Stomach (tissue), 9 donors: Measurements from ENCODE around the gene EVX1. TPM values are rescaled to one million over a fixed set of nuclear protein-coding genes. Genes with fewer than 3 reads are reported as not detected.

Source experiments
- DNase-seq, 2 donors: peaks; one replicate each; pipeline versions ENCODE4 v3.0.0 to v3.0.0-alpha.2; 2013 to 2019
- H3K27ac ChIP-seq, 5 donors: fragments of 200-600 bp in 4 of 5; sonication (generic) in 4 of 5; one replicate each; pipeline ENCODE4 v1.5.1; 2013 to 2019; ENCODE audit warnings: mild to moderate bottlenecking in 1 of 5, moderate library complexity in 1 of 5
- H3K27me3 ChIP-seq, 3 donors: fragments of 200-600 bp; sonication (generic); one replicate each; pipeline ENCODE4 v1.5.1; 2017 to 2019; ENCODE audit warnings: mixed run types in 1 of 3
- H3K36me3 ChIP-seq, 4 donors: fragments of 200-600 bp; sonication (generic); 1 replicate in 3 of 4; 2 replicates in 1 of 4; pipeline ENCODE4 v1.5.1; 2016 to 2019
- H3K4me1 ChIP-seq, 4 donors: fragments of 200-600 bp; sonication (generic); one replicate each; pipeline ENCODE4 v1.5.1; 2016 to 2019
- H3K4me3 ChIP-seq, 4 donors: fragments of 200-600 bp; sonication (generic) in 3 of 4; one replicate each; pipeline ENCODE4 v1.5.1; 2016 to 2019; ENCODE audit warnings: mild to moderate bottlenecking in 1 of 4
- H3K9me3 ChIP-seq, 4 donors: fragments of 200-600 bp; sonication (generic); one replicate each; pipeline ENCODE4 v1.5.1; 2016 to 2019
- EP300 ChIP-seq: sonication (generic); formaldehyde crosslinking; IDR thresholded peaks from one replicate; pipeline ENCODE4 v1.6.1; 2017; ENCODE audit warnings: antibody characterized with exemption
- POLR2A ChIP-seq, 4 donors: fragments of 450-650 bp; IDR thresholded peaks; one replicate each; pipeline ENCODE4 v1.6.1; 2016; ENCODE audit warnings: antibody characterized with exemption in 4 of 4, control low read depth in 2 of 4, mild to moderate bottlenecking in 1 of 4, moderate library complexity in 1 of 4
- POLR2AphosphoS5 ChIP-seq, 3 donors: sonication (generic); formaldehyde crosslinking; IDR thresholded peaks; one replicate each; pipeline ENCODE4 v1.6.1; 2016; ENCODE audit warnings: antibody characterized with exemption in 3 of 3
- WGBS, 5 donors: extraction: QIAGEN DNeasy Blood & Tissue Kit in 3 of 5; methylation state at CpG; one replicate each; pipeline versions ENCODE4 v1.1.5 to v1.1.7; 2013 to 2018; 5-methylcytosine and 5-hydroxymethylcytosine counted together
- intact Hi-C: fragments of 100-400 bp; cut with DNase I; formaldehyde crosslinking; loops from one replicate; pipeline ENCODE4 v1.15.1; 2023; ENCODE audit warnings: low total_unique reads
- polyA plus RNA-seq, 3 donors: library from polyadenylated mRNA; stranded (reverse); fragments of 200-250 nt; gene quantifications; one replicate each; pipeline ENCODE4 v1.2.3, GENCODE V29; 2013
- total RNA-seq, 5 donors: library from RNA; depleted of rRNA; stranded (reverse); fragments of >200 nt; gene quantifications; one replicate each; pipeline versions ENCODE4 v1.1.0 to v1.2.3, GENCODE V29; 2014 to 2016
- TF ChIP-seq, protein P1 (sequence below), 7 experiments: fragments of 450-650 bp in 4 of 7; fragments of 200-600 bp in 3 of 7; sonication (generic) in 3 of 7; IDR thresholded peaks; one replicate each; pipeline ENCODE4 v1.5.1; 2016 to 2019; ENCODE audit warnings: antibody characterized with exemption in 7 of 7, control low read depth in 2 of 7, mild to moderate bottlenecking in 1 of 7
- donor health status: healthy with polysubstance abuse.
- donor health status: Bipolar disorder and iron deficiency.
- donor health status: healthy.

Gene EVX1
- total and polyA plus RNA-seq, 8 donors: not detected

DNA sequence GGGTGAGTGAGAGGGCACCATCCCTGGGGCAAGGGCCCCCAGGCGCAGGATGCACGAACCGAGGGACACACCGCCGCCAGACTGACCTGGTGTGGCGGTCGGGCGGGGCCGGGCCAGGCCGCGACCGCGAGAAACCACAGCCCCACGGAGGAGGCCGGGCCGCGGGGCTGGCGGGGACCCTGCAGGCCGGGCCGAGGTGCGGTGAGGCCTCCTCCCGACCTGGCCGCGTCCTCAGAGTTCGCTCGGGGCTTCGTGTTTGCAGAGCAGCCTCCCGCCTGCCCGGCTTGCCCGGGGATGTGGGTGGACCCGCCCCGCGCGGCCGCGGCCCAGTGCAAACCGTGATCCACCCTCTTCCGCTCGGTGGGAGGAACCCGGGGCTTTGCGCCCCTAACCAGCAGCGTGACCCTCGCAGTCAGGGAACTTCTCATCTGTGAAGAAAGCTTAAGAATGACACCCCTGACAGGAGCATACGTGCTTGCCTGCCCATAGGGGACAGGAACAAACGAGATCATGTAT is 22.1 kb upstream of the EVX1 start:
- no peak for TF ChIP-seq EP300
- TF ChIP-seq POLR2A (IDR thresholded peaks at IDR 0.05): no peak
- TF ChIP-seq POLR2AphosphoS5 (IDR thresholded peaks at IDR 0.05): no peak
- TF ChIP-seq, protein P1, sequence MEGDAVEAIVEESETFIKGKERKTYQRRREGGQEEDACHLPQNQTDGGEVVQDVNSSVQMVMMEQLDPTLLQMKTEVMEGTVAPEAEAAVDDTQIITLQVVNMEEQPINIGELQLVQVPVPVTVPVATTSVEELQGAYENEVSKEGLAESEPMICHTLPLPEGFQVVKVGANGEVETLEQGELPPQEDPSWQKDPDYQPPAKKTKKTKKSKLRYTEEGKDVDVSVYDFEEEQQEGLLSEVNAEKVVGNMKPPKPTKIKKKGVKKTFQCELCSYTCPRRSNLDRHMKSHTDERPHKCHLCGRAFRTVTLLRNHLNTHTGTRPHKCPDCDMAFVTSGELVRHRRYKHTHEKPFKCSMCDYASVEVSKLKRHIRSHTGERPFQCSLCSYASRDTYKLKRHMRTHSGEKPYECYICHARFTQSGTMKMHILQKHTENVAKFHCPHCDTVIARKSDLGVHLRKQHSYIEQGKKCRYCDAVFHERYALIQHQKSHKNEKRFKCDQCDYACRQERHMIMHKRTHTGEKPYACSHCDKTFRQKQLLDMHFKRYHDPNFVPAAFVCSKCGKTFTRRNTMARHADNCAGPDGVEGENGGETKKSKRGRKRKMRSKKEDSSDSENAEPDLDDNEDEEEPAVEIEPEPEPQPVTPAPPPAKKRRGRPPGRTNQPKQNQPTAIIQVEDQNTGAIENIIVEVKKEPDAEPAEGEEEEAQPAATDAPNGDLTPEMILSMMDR (IDR thresholded peaks at IDR 0.05): no peak
- 9 to 15% (median 11%) methylated on average over 22 to 45 of the region's 45 CpGs for WGBS, 5 donors
- Histone ChIP-seq H3K9me3 (no peaks in the 10 kb centered on the region), H3K27me3 (peaks cover 4 to 100% (median 70%) of the 10 kb centered on the region in 3 donors), H3K4me1 (peaks cover 0 to 14% (median 9%) of the 10 kb centered on the region in 4 donors), H3K4me3 (peak overlapping the region in 2 of 4 donors; percentile 27 to 36), H3K27ac (no peak overlapping the region), H3K36me3 (no peaks in the 10 kb centered on the region)
- intact Hi-C loops: no loop called here
- DNase-seq: no peak

DNA sequence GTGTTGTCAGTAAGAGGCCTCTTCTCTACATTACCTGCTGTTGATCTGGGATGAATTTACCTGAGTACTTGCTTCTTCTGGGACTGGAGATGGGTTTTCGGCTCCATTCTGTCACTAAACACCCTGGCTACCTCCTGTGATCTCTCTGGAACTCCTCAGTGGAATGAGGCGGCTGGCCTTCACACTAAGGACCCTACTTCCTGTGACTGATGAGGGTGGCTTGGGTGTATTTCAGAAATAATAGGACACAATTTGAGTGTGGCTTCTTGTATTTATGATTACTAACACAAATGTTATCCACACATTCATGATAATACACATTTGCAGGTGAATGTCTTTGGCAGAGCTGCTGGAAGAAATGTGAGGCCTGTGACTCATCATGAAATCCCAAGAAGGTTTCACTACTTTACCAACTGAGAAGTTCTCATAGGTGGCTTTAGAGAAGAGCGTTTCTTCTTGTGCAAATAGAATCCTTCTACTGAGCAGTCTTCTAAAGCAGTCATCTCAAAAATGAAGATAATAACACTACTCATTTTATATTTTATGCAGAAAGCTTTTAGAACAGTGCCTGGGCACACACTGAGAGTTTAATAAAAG is 21.3 kb upstream of the EVX1 start:
- TF ChIP-seq EP300: no peak
- TF ChIP-seq POLR2AphosphoS5 (IDR thresholded peaks at IDR 0.05): no peak
- no peak for TF ChIP-seq POLR2A (IDR thresholded peaks at IDR 0.05)
- TF ChIP-seq, protein P1 (IDR thresholded peaks at IDR 0.05): no peak
- H3K27ac ChIP-seq: no peak overlapping the region
- H3K4me1 ChIP-seq: peaks cover 0 to 18% (median 10%) of the 10 kb centered on the region in 4 donors
- H3K4me3 ChIP-seq: no peak overlapping the region
- no peak for DNase-seq
- H3K27me3 ChIP-seq: peaks cover 9 to 100% (median 78%) of the 10 kb centered on the region in 3 donors
- intact Hi-C loops: no loop called here
- WGBS, 5 donors: 79 to 87% (median 83%) methylated on average over 3 of the region's 3 CpGs
- H3K9me3 ChIP-seq: no peaks in the 10 kb centered on the region
- no peaks in the 10 kb centered on the region for H3K36me3 ChIP-seq

DNA sequence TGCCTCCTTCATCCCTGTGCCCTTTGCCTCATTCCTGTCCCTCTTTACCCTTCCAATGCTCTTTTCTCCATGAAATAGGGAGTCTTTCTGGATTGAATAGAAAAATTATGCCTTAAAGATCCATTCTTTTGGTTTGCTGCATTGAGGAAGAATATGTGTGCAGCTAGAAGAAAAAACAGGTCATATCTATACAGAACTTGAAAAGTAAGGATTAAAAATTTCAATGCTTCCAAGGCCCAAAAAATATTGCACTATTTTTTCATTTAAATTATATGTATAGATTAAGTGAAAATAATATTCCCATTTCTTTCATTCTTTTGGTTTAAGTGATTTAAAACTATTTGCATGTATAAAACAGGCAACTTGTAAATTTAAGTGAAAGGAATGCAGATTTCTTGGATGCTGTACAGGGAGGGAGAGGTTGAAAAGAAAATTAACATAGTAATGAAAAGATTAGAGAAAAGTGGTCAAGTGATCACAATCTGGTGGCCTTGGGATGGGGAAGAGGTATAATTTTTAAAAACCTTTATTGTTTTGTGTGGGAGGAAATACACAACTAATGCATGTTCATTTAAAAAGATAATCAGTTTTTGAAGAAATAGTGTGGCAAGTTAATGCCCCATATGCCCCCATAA is 18.5 kb upstream of the EVX1 start:
- H3K27ac ChIP-seq: no peak overlapping the region
- no peaks in the 10 kb centered on the region for H3K36me3 ChIP-seq
- peaks cover 0 to 18% (median 10%) of the 10 kb centered on the region in 4 donors for H3K4me1 ChIP-seq
- intact Hi-C loops: no loop called here
- H3K27me3 ChIP-seq: peaks cover 9 to 99% (median 71%) of the 10 kb centered on the region in 3 donors
- H3K4me3 ChIP-seq: no peak overlapping the region
- TF ChIP-seq POLR2AphosphoS5 (IDR thresholded peaks at IDR 0.05) (no peak), POLR2A (IDR thresholded peaks at IDR 0.05) (no peak), EP300 (no peak)
- TF ChIP-seq, protein P1 (IDR thresholded peaks at IDR 0.05): no peak
- DNase-seq: no peak
- H3K9me3 ChIP-seq: no peaks in the 10 kb centered on the region

DNA sequence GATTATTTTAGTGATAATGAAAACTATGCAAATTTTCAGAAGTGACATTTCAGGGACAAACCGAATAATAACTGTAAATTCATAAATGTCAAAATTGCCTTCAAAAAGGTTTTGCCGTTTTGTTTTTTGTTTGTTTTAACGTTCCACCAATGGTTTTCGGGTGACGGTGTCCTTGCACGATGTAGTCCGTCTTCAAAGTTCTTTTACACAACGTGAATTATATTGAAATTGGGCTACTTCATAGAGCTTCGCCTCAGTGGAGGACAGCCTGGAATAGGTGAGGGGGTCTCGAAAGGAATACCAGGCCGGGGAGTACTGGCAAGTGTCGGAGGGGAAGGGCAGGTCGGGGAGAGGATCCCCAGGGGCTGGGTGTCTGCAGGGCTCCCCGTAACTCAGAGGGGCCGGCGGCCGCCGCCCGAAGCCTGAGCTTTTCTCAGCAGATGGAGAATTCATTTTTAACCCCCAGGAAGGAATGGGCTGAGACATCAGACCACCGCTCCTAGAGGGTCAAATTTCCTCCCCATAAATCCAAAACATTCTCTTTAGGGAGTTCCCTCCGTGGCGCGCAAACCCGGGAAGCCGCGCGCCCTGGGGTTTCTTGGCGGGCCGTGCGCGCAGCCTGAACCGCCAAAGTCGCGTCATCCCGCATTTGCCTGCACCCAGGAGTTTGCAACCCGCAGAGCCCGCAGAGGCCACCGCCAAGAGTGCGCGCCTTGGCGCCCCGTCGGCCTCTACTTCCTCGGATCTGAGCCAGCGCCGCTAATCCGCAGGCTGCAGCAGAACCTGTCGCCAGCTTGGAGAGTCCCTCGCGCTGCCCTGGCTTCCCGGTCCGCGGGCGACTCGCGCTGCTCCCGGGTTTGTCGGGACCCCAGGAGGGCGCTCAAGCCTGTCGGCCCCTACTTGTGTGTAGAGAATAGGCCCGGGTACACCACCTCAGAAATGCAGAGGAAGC is 17.3 kb upstream of the EVX1 start:
- no peaks in the 10 kb centered on the region for H3K9me3 ChIP-seq
- TF ChIP-seq POLR2AphosphoS5 (IDR thresholded peaks at IDR 0.05): no peak
- TF ChIP-seq POLR2A (IDR thresholded peaks at IDR 0.05): no peak
- TF ChIP-seq, protein P1 (IDR thresholded peaks at IDR 0.05): no peak
- H3K36me3 ChIP-seq: no peaks in the 10 kb centered on the region
- H3K27ac ChIP-seq: no peak overlapping the region
- no peak overlapping the region for H3K4me3 ChIP-seq
- intact Hi-C loops: no loop called here
- peaks cover 9 to 98% (median 59%) of the 10 kb centered on the region in 3 donors for H3K27me3 ChIP-seq
- DNase-seq: no peak
- WGBS, 5 donors: 6 to 10% (median 9%) methylated on average over 43 to 61 of the region's 61 CpGs
- H3K4me1 ChIP-seq: peaks cover 0 to 15% (median 9%) of the 10 kb centered on the region in 4 donors
